Neural progenitor cell (in vitro differentiated cells): Measurements from ENCODE around the gene WDR75. TPM values are rescaled to one million over a fixed set of nuclear protein-coding genes. Genes with fewer than 3 reads are reported as not detected.

Experiments used
- DNase-seq: peaks from one replicate; pipeline ENCODE4 v3.0.0-alpha.2; 2016; ENCODE audit warnings: low spot score
- H2AFZ ChIP-seq: fragments of 200-600 bp; sonication (generic); replicated peaks from 2 replicates; pipeline ENCODE4 v1.6.1; 2016; ENCODE audit warnings: antibody characterized with exemption
- H3F3A ChIP-seq: fragments of 200-600 bp; sonication (generic); 2 replicates; pipeline ENCODE4 v1.6.1; 2016; ENCODE audit warnings: antibody characterized with exemption, low read depth
- H3K27ac ChIP-seq: fragments of 200-600 bp; sonication (generic); 2 replicates; pipeline ENCODE4 v1.5.1; 2016; ENCODE audit warnings: mild to moderate bottlenecking
- H3K27me3 ChIP-seq: fragments of 200-600 bp; sonication (generic); 2 replicates; pipeline ENCODE4 v1.6.1; 2016; ENCODE audit warnings: mild to moderate bottlenecking, moderate library complexity
- H3K36me3 ChIP-seq: fragments of 200-600 bp; sonication (generic); 2 replicates; pipeline ENCODE4 v1.5.1; 2016
- H3K4me1 ChIP-seq: fragments of 200-600 bp; sonication (generic); 2 replicates; pipeline ENCODE4 v1.6.1; 2016; ENCODE audit warnings: mixed run types
- H3K4me2 ChIP-seq: fragments of 200-600 bp; sonication (generic); 2 replicates; pipeline ENCODE4 v1.6.1; 2016
- H3K4me3 ChIP-seq: fragments of 200-600 bp; sonication (generic); 2 replicates; pipeline ENCODE4 v1.5.1; 2016
- H3K79me2 ChIP-seq: fragments of 200-600 bp; sonication (generic); 2 replicates; pipeline ENCODE4 v1.6.1; 2016; ENCODE audit warnings: low read depth
- H3K9ac ChIP-seq: fragments of 200-600 bp; sonication (generic); 2 replicates; pipeline ENCODE4 v1.6.1; 2016
- H3K9me3 ChIP-seq: fragments of 200-600 bp; sonication (generic); 2 replicates; pipeline ENCODE4 v1.5.1; 2016; ENCODE audit warnings: low read depth
- H4K20me1 ChIP-seq: fragments of 200-600 bp; sonication (generic); 2 replicates; pipeline ENCODE4 v1.6.1; 2016; ENCODE audit warnings: low read depth
- H3K27ac Mint-ChIP-seq: 3 replicates; pipeline ENCODE4 v1.8.0; 2021; ENCODE audit warnings: mixed read lengths
- H3K27me3 Mint-ChIP-seq: 2 replicates; pipeline ENCODE4 v1.8.0; 2022; ENCODE audit warnings: low read depth, mild to moderate bottlenecking, inconsistent platforms, moderate library complexity, mixed read lengths; ENCODE audit not compliant: insufficient read depth
- H3K36me3 Mint-ChIP-seq: 3 replicates; pipeline ENCODE4 v1.8.0; 2021; ENCODE audit warnings: mixed read lengths
- H3K4me1 Mint-ChIP-seq: 3 replicates; pipeline ENCODE4 v1.8.0; 2021; ENCODE audit warnings: mixed read lengths
- H3K4me3 Mint-ChIP-seq: 3 replicates; pipeline ENCODE4 v1.8.0; 2021; ENCODE audit warnings: mild to moderate bottlenecking, moderate library complexity, mixed read lengths
- H3K9me3 Mint-ChIP-seq: 3 replicates; pipeline ENCODE4 v1.8.0; 2020; ENCODE audit warnings: mixed read lengths
- EZH2 ChIP-seq: fragments of 200-600 bp; sonication (generic); IDR thresholded peaks from 2 replicates; pipeline ENCODE4 v1.6.1; 2017; ENCODE audit warnings: antibody characterized with exemption, mild to moderate bottlenecking, moderate library complexity
- EZH2phosphoT487 ChIP-seq: fragments of 200-600 bp; sonication (generic); IDR thresholded peaks from 2 replicates; pipeline ENCODE4 v1.6.1; 2017; ENCODE audit warnings: antibody characterized with exemption
- total RNA-seq: library from RNA; depleted of rRNA; stranded (reverse); fragments of >200 nt; gene quantifications from 2 replicates; pipeline ENCODE4 v1.2.3, GENCODE V29; 2015; ENCODE audit warnings: low replicate concordance
- TF ChIP-seq, protein P1 (sequence below): fragments of 200-600 bp; sonication (generic); IDR thresholded peaks from 2 replicates; pipeline ENCODE4 v1.5.1; 2017; ENCODE audit warnings: antibody characterized with exemption, mild to moderate bottlenecking

The WDR75 gene
- total RNA-seq, 1 donor from 2014 or later: 121 TPM

DNA sequence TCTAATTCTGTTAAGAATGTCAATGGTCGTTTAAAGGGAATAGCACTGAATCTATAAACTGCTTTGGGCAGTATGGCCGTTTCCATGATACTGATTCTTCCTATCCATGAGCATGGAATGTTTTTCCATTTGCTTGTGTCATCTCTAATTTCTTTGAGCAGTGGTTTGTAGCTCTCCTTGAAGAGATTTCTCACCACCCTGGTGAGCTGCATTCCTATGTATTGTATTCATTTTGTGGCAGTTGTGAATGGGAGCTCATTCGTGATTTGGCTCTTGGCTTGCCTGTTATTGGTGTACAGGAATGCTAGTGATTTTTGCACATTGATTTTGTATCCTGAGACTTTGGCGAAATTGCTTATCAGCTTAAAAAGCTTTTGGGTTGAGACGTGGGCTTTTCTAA lies 38.3 kb upstream of the WDR75 start:
- Mint-ChIP-seq H3K9me3 (peaks cover 2% of the 10 kb centered on the region), H3K27me3 (peaks cover 2% of the 10 kb centered on the region), H3K36me3 (no peaks in the 10 kb centered on the region), H3K4me1 (peaks cover 5% of the 10 kb centered on the region), H3K27ac (no peak overlapping the region), H3K4me3 (no peak overlapping the region)
- DNase-seq: peak; percentile 38
- Histone ChIP-seq H3K36me3 (no peaks in the 10 kb centered on the region), H3F3A (no peaks in the 10 kb centered on the region), H3K4me3 (no peak overlapping the region), H3K9ac (no peak overlapping the region), H3K9me3 (no peaks in the 10 kb centered on the region), H3K4me1 (no peaks in the 10 kb centered on the region), H4K20me1 (no peaks in the 10 kb centered on the region), H3K4me2 (no peak overlapping the region), H2AFZ (no peak overlapping the region), H3K27ac (no peak overlapping the region), H3K79me2 (no peaks in the 10 kb centered on the region), H3K27me3 (no peaks in the 10 kb centered on the region)
- TF ChIP-seq, protein P1, sequence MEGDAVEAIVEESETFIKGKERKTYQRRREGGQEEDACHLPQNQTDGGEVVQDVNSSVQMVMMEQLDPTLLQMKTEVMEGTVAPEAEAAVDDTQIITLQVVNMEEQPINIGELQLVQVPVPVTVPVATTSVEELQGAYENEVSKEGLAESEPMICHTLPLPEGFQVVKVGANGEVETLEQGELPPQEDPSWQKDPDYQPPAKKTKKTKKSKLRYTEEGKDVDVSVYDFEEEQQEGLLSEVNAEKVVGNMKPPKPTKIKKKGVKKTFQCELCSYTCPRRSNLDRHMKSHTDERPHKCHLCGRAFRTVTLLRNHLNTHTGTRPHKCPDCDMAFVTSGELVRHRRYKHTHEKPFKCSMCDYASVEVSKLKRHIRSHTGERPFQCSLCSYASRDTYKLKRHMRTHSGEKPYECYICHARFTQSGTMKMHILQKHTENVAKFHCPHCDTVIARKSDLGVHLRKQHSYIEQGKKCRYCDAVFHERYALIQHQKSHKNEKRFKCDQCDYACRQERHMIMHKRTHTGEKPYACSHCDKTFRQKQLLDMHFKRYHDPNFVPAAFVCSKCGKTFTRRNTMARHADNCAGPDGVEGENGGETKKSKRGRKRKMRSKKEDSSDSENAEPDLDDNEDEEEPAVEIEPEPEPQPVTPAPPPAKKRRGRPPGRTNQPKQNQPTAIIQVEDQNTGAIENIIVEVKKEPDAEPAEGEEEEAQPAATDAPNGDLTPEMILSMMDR: no peak

DNA sequence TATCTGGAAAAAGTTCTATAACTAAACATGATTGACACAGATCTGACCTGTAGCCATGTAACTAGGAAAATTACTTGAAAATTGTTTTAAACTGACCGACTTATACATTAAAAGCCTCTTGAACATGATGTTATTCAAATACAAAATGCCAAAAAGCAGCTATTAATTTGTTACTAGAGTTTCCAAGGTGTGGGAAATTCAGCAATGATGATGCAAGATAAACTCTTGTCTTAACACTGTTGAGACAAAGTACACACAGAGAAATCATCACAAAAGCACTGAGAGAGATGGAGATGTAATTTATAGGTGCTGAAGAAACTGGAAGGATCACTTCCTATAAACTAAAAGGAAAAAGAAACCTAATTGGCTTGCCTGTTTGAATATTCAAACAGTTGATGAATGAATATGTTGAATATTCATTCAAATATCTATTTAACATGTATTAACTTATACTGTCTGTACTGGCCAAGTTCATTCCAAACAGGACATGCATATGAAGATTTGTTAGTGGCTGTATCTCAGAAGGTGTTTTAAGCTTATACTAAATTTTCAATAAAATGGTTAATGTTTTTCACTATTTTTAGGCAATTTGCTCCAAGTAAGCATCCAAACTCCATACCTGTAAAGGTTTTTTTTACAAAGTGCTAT lies 34.6 kb upstream of the WDR75 start:
- peaks cover 5% of the 10 kb centered on the region for H3K4me1 Mint-ChIP-seq
- Histone ChIP-seq H3K79me2 (no peaks in the 10 kb centered on the region), H3F3A (no peaks in the 10 kb centered on the region), H3K27me3 (no peaks in the 10 kb centered on the region), H2AFZ (peak overlapping the region; percentile 48), H3K4me2 (no peak overlapping the region), H3K9ac (no peak overlapping the region), H4K20me1 (no peaks in the 10 kb centered on the region), H3K4me3 (no peak overlapping the region), H3K27ac (no peak overlapping the region), H3K9me3 (no peaks in the 10 kb centered on the region), H3K4me1 (no peaks in the 10 kb centered on the region), H3K36me3 (no peaks in the 10 kb centered on the region)
- peaks cover 2% of the 10 kb centered on the region for H3K9me3 Mint-ChIP-seq
- H3K4me3 Mint-ChIP-seq: no peak overlapping the region
- peaks cover 2% of the 10 kb centered on the region for H3K27me3 Mint-ChIP-seq
- no peak overlapping the region for H3K27ac Mint-ChIP-seq
- no peak for DNase-seq
- no peaks in the 10 kb centered on the region for H3K36me3 Mint-ChIP-seq
- TF ChIP-seq EZH2 (no peak), EZH2phosphoT487 (no peak)
- TF ChIP-seq, protein P1: no peak

DNA sequence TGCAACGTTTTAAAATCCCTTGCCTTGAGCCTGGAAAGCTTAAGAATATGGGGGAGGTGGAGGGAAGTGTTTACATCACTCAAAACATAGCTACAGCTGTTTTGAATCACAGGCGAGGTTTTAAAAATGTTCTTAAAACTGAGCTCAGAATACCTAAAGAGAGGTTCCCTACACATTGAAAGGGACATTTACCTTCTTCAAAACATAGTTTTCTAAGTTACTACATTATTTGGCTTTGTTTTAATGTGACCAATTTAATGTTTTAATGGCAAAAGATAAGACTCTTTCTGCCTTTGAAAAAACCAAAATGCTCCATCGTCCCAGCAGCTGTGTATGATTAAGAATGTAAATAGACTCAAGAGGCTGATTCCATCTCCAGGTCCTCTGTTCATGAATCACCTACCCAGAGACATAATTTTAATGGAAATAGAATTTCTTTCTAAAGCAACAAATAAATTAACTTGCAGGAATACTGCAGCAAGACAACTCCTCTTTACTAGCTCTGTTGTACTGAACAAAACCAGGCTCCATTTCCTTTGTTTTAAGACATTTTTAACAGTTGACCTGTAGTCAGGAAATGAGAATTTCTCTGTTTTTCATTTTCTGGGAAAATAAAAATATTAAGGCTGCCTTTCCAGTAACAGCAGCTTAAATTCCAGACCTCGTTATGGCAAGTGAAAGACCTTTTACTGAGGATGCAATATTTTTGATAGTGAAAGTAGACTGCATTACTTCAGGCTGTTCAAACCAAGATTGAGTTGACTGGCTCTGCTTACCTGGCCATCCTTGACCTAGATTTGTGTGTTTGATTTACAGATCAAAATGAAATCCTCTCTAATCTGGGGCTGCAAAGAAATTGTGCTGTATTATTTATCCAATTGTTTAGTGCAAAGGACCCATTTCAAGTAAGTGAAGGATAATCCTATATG lies 33.7 kb upstream of the WDR75 start:
- no peak overlapping the region for H3K9ac ChIP-seq
- no peaks in the 10 kb centered on the region for H3K79me2 ChIP-seq
- H3K9me3 Mint-ChIP-seq: peaks cover 2% of the 10 kb centered on the region
- no peaks in the 10 kb centered on the region for H4K20me1 ChIP-seq
- H3K27me3 Mint-ChIP-seq: peaks cover 2% of the 10 kb centered on the region
- no peaks in the 10 kb centered on the region for H3K27me3 ChIP-seq
- no peaks in the 10 kb centered on the region for H3F3A ChIP-seq
- peaks cover 7% of the 10 kb centered on the region for H3K4me1 Mint-ChIP-seq
- H3K36me3 Mint-ChIP-seq: no peaks in the 10 kb centered on the region
- no peak overlapping the region for H3K4me3 ChIP-seq
- TF ChIP-seq, protein P1: no peak
- H2AFZ ChIP-seq: peak overlapping the region; percentile 48
- H3K4me2 ChIP-seq: no peak overlapping the region
- H3K9me3 ChIP-seq: no peaks in the 10 kb centered on the region
- H3K36me3 ChIP-seq: no peaks in the 10 kb centered on the region
- no peak overlapping the region for H3K4me3 Mint-ChIP-seq
- no peaks in the 10 kb centered on the region for H3K4me1 ChIP-seq
- peak overlapping the region; percentile 42 for H3K27ac Mint-ChIP-seq
- H3K27ac ChIP-seq: no peak overlapping the region
- no peak for DNase-seq
